Activated CD8-positive, alpha-beta T cell treated with anti-CD3 and anti-CD28 coated beads for 36 hours (primary cell): ENCODE results near the gene RLN1. TPM values are rescaled to one million over a fixed set of nuclear protein-coding genes. Genes with fewer than 3 reads are reported as not detected.
"Not testable (repeated sequence)": the region's sequence is repeated elsewhere in the genome, so short reads cannot be mapped to it uniquely, and the experiment has no call there.

ENCODE experiments used
- ATAC-seq: fragments of 200-7000 bp; cut with Tn5 transposase; one replicate; pipeline ENCODE4 v1.10.0; 2021; ENCODE audit warnings: mild to moderate bottlenecking, moderate library complexity
- CTCF ChIA-PET: fragments of 350-600 bp; sonication (Branson Sonifier 250); formaldehyde crosslinking; loops from one replicate; lab custom pipeline; 2021; ENCODE audit warnings: antibody characterized with exemption; lab: Charles Lee
- POLR2A ChIA-PET: fragments of 350-600 bp; sonication (Branson Sonifier 250); formaldehyde crosslinking; loops from one replicate; lab custom pipeline; 2021; ENCODE audit warnings: antibody characterized with exemption; lab: Charles Lee
- DNase-seq: peaks from one replicate; pipeline ENCODE4 v3.0.0-alpha.2; 2020
- H3K27ac Mint-ChIP-seq: one replicate; pipeline ENCODE4 v1.8.0; 2021; ENCODE audit warnings: mild to moderate bottlenecking, mixed read lengths
- H3K27me3 Mint-ChIP-seq: one replicate; pipeline ENCODE4 v1.8.0; 2021; ENCODE audit warnings: mixed read lengths
- H3K36me3 Mint-ChIP-seq: one replicate; pipeline ENCODE4 v1.8.0; 2021; ENCODE audit warnings: low read depth, mixed read lengths
- H3K4me1 Mint-ChIP-seq: one replicate; pipeline ENCODE4 v1.8.0; 2021; ENCODE audit warnings: low read depth, mixed read lengths
- H3K4me3 Mint-ChIP-seq: one replicate; pipeline ENCODE4 v1.8.0; 2021; ENCODE audit warnings: mild to moderate bottlenecking, moderate library complexity, mixed read lengths
- H3K9me3 Mint-ChIP-seq: one replicate; pipeline ENCODE4 v1.8.0; 2021; ENCODE audit warnings: mixed read lengths
- intact Hi-C: fragments of 100-400 bp; cut with micrococcal nuclease; formaldehyde crosslinking; loops from one replicate; pipeline ENCODE4 v1.10.0; 2022
- total RNA-seq, 2 experiments: library from RNA; stranded (reverse); gene quantifications; one replicate each; pipeline ENCODE4 v1.2.3, GENCODE V29; 2021
- TF ChIP-seq, protein P1 (sequence below): fragments of 200-600 bp; IDR thresholded peaks from one replicate; pipeline ENCODE4 v1.8.0; 2022; ENCODE audit warnings: antibody characterized with exemption, mild to moderate bottlenecking

RLN1 gene
- 1 to 10 TPM; 1.3 to 2.3 TPM for total RNA-seq

GRCh38 chr9:5338992-5339981 is at the start of gene RLN1:
TSS of gene RLN1 (minus strand) at chr9:5339876. CDS start at chr9:5339746, 130 bp downstream.
- intact Hi-C loops, H3K9me3 Mint-ChIP-seq, H3K36me3 Mint-ChIP-seq, H3K27me3 Mint-ChIP-seq: not testable (repeated sequence)
- peak; percentile 99 for ATAC-seq
- peak within 1 kb of the TSS; percentile 65 for H3K4me3 Mint-ChIP-seq
- ChIA-PET CTCF (interaction anchor here (1.4 kb wide), 1 partner anchor 18 kb away, joined by 3 read pairs; no protein-coding TSS in a partner anchor), POLR2A (interaction anchor here (1.2 kb wide), 1 partner anchor 17 kb away, joined by 4 read pairs; no protein-coding TSS in a partner anchor)
- peak within 1 kb of the TSS; percentile 75 for H3K27ac Mint-ChIP-seq
- peak; percentile 20 for DNase-seq
- H3K4me1 Mint-ChIP-seq: peaks cover 32% of the 10 kb centered on the region

GRCh38 chr9:5389109-5389732 is 49.5 kb upstream of the RLN1 start:
- H3K4me1 Mint-ChIP-seq: peaks cover 20% of the 10 kb centered on the region
- ChIA-PET CTCF (no interaction called here), POLR2A (no interaction called here)
- DNase-seq (peak; percentile 65), ATAC-seq (peak; percentile 80)
- H3K27ac Mint-ChIP-seq: no peak overlapping the region
- no peaks in the 10 kb centered on the region for H3K27me3 Mint-ChIP-seq
- TF ChIP-seq, protein P1, sequence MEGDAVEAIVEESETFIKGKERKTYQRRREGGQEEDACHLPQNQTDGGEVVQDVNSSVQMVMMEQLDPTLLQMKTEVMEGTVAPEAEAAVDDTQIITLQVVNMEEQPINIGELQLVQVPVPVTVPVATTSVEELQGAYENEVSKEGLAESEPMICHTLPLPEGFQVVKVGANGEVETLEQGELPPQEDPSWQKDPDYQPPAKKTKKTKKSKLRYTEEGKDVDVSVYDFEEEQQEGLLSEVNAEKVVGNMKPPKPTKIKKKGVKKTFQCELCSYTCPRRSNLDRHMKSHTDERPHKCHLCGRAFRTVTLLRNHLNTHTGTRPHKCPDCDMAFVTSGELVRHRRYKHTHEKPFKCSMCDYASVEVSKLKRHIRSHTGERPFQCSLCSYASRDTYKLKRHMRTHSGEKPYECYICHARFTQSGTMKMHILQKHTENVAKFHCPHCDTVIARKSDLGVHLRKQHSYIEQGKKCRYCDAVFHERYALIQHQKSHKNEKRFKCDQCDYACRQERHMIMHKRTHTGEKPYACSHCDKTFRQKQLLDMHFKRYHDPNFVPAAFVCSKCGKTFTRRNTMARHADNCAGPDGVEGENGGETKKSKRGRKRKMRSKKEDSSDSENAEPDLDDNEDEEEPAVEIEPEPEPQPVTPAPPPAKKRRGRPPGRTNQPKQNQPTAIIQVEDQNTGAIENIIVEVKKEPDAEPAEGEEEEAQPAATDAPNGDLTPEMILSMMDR: no peak
- no peaks in the 10 kb centered on the region for H3K9me3 Mint-ChIP-seq
- intact Hi-C loops: no loop called here
- H3K36me3 Mint-ChIP-seq: no peaks in the 10 kb centered on the region
- H3K4me3 Mint-ChIP-seq: no peak overlapping the region

DNA sequence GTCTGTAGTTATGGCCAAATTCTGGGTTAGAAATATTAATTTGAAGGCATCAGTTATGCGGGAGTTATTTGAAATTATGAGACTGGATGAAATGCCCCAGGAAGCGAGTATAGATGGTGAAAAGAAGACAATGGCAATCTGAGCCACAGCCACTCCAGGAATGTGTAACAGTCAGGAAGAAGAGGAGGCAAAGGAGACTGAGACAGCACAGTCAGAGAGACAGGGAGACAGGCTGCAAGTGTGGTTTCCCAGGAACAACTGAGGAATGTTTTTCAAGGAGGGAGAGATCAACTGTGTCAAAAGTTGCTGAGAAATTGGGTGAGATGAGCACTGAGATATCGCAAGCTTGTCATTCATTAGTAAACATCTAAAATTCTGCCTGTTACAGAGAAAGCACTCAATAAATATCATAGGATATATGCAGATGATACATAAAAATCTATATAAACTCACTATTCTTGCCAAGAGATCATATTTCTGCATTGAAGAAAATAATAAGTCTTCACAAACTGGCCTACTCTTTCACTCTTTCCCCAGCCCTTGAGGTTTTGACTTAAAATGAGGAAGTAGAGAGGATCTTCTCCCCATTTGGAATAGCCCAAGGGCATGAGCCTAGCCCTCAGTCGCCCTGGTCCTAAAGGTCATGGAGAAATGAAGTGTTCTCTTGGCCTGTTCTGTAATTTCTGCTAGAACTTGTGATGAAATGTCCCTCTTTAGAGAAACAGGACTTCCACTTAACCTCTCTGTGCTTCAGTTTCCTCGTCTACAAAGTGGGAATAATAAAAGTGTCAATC is 48.5 kb upstream of the RLN1 start:
- H3K4me1 Mint-ChIP-seq: peaks cover 18% of the 10 kb centered on the region
- ATAC-seq (no peak), DNase-seq (no peak)
- ChIA-PET POLR2A (no interaction called here), CTCF (no interaction called here)
- no peak overlapping the region for H3K27ac Mint-ChIP-seq
- intact Hi-C loops: no loop called here
- TF ChIP-seq, protein P1: no peak
- H3K9me3 Mint-ChIP-seq: no peaks in the 10 kb centered on the region
- no peaks in the 10 kb centered on the region for H3K36me3 Mint-ChIP-seq
- no peak overlapping the region for H3K4me3 Mint-ChIP-seq
- no peaks in the 10 kb centered on the region for H3K27me3 Mint-ChIP-seq

DNA sequence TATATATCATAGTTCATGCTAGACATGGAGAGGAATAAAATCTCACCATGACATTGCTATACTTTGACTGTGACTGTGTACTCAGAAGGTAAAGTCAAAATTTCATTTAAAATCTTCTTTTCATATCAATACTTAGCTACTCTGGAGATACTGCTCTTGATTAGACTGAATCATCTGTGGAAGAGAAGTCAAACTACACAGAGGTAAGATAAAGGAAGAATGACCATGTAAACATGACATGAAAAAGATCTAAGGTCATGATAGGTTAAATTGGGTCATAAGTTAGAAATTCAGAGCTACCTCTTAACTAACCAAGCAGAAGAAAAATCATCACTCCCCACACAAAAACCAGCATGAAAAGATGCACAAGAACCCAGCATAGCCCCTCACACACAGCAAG is 44.8 kb upstream of the RLN1 start:
- ChIA-PET CTCF (interaction anchor here (0.5 kb wide), 1 partner anchor 11 kb away, joined by 4 read pairs; no protein-coding TSS in a partner anchor), POLR2A (no interaction called here)
- Mint-ChIP-seq H3K9me3 (peaks cover 2% of the 10 kb centered on the region), H3K27me3 (no peaks in the 10 kb centered on the region), H3K27ac (no peak overlapping the region), H3K4me1 (peaks cover 14% of the 10 kb centered on the region), H3K4me3 (no peak overlapping the region), H3K36me3 (peaks cover 5% of the 10 kb centered on the region)
- no peak for DNase-seq
- no peak for ATAC-seq
- intact Hi-C loops: no loop called here
- TF ChIP-seq, protein P1: no peak

- intact Hi-C loops: no loop called here
- peaks cover 2% of the 10 kb centered on the region for H3K9me3 Mint-ChIP-seq
- TF ChIP-seq, protein P1: no peak
- no peak overlapping the region for H3K27ac Mint-ChIP-seq
- H3K36me3 Mint-ChIP-seq: peaks cover 5% of the 10 kb centered on the region
- H3K27me3 Mint-ChIP-seq: no peaks in the 10 kb centered on the region
- no peak overlapping the region for H3K4me3 Mint-ChIP-seq
- ATAC-seq: no peak
- DNase-seq: no peak
- H3K4me1 Mint-ChIP-seq: peaks cover 6% of the 10 kb centered on the region
- ChIA-PET POLR2A (no interaction called here), CTCF (no interaction called here)
Measured at GRCh38 chr9:5382479-5382878, 42.8 kb upstream of the RLN1 start.
